Measurements from ENCODE around the gene INO80B. TPM values are rescaled to one million over a fixed set of nuclear protein-coding genes. Genes with fewer than 3 reads are reported as not detected.

The INO80B gene
- total RNA-seq, 1 experiment from 2014 or later, result 26.5 TPM

DNA sequence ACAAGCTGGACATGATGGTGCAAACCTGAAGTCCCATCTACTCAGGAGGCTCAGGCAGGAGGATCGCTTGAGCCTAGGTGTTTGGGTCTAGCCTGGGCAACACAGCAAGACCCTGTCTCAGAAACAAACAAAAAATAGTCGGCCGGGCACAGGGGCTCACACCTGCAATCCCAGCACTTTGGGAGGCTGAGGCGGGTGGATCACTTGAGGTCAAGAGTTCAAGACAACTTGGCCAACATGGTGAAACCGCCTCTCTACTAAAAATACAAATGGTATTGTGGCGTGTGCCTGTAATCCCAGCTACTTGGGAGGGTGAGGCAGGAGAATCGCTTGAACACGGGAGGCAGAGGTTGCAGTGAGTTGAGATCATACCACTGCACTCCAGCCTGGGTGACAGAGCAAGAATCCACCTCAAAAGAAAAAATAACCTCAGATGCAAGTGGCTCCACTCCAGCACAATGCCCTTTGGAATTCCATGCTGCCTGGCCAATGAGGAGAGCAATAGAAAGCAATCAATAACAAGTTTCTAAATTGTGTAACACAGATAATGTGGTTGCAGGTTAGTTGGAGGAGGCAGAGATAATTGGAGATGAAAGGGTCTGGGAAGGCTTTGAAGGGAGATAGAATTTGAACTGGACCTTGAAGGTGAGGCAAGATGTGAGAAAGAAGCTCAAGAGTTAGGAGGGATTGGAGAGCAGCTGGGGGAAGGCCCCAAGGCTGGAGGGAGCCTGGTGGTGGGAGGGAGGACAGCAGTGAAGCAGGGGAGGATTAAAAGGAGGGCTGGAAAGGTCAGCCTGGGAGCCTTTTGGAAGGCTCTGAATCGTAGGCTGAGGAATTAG lies 34.0 kb downstream of the INO80B start:
- in situ Hi-C loops (cut with HindIII; ENCODE audit: low pct_unique_long_range_greater_than_20kb, low sequenced_read_pairs) (no loop called here), intact Hi-C loops (cut with micrococcal nuclease; ENCODE audit: unreplicated experiment) (no loop called here)
- ChIA-PET CTCF (no interaction called here), POLR2A (interaction anchor here (0.8 kb wide), 1 partner anchor 12 kb away, joined by 3 read pairs; no protein-coding TSS in a partner anchor)
- no TSS peak for BruUV-seq (replicated peaks)
- Histone ChIP-seq H3K27me3 (ENCODE audit: control insufficient read depth, insufficient read depth, low read length) (no peaks in the 10 kb centered on the region), H3K36me3 (ENCODE audit: control insufficient read depth, insufficient read depth, low read length) (no peaks in the 10 kb centered on the region; the same call in none of the 2 replicates), H3K4me1 (ENCODE audit: control insufficient read depth, insufficient read depth, low read length) (peaks cover 4% of the 10 kb centered on the region), H3K27ac (ENCODE audit: low read length) (no peak overlapping the region), H3K4me3 (ENCODE audit: low read depth in 2 of 2, low read length in 2 of 2) (no peak overlapping the region), H3K9me3 (ENCODE audit: control insufficient read depth, insufficient read depth, low read depth, low read length) (no peaks in the 10 kb centered on the region)
- DNase-seq (ENCODE audit: low read depth, low spot score) (no peak), ATAC-seq (no peak)
- TF ChIP-seq TCF7L2 (IDR thresholded peaks at IDR 0.05; ENCODE audit: low read depth, low read length) (no peak), POLR2AphosphoS5 (IDR thresholded peaks at IDR 0.05; ENCODE audit: low read depth, low read length) (no peak), SIN3A (IDR thresholded peaks at IDR 0.05; ENCODE audit: borderline replicate concordance, insufficient read depth, low read depth, low read length) (no peak)
- TF ChIP-seq, protein P1, sequence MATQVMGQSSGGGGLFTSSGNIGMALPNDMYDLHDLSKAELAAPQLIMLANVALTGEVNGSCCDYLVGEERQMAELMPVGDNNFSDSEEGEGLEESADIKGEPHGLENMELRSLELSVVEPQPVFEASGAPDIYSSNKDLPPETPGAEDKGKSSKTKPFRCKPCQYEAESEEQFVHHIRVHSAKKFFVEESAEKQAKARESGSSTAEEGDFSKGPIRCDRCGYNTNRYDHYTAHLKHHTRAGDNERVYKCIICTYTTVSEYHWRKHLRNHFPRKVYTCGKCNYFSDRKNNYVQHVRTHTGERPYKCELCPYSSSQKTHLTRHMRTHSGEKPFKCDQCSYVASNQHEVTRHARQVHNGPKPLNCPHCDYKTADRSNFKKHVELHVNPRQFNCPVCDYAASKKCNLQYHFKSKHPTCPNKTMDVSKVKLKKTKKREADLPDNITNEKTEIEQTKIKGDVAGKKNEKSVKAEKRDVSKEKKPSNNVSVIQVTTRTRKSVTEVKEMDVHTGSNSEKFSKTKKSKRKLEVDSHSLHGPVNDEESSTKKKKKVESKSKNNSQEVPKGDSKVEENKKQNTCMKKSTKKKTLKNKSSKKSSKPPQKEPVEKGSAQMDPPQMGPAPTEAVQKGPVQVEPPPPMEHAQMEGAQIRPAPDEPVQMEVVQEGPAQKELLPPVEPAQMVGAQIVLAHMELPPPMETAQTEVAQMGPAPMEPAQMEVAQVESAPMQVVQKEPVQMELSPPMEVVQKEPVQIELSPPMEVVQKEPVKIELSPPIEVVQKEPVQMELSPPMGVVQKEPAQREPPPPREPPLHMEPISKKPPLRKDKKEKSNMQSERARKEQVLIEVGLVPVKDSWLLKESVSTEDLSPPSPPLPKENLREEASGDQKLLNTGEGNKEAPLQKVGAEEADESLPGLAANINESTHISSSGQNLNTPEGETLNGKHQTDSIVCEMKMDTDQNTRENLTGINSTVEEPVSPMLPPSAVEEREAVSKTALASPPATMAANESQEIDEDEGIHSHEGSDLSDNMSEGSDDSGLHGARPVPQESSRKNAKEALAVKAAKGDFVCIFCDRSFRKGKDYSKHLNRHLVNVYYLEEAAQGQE (IDR thresholded peaks at IDR 0.05; ENCODE audit: insufficient read depth in 1 of 2, low read depth in 2 of 2, low read length in 1 of 2), result no peak
- TF ChIP-seq, protein P2, sequence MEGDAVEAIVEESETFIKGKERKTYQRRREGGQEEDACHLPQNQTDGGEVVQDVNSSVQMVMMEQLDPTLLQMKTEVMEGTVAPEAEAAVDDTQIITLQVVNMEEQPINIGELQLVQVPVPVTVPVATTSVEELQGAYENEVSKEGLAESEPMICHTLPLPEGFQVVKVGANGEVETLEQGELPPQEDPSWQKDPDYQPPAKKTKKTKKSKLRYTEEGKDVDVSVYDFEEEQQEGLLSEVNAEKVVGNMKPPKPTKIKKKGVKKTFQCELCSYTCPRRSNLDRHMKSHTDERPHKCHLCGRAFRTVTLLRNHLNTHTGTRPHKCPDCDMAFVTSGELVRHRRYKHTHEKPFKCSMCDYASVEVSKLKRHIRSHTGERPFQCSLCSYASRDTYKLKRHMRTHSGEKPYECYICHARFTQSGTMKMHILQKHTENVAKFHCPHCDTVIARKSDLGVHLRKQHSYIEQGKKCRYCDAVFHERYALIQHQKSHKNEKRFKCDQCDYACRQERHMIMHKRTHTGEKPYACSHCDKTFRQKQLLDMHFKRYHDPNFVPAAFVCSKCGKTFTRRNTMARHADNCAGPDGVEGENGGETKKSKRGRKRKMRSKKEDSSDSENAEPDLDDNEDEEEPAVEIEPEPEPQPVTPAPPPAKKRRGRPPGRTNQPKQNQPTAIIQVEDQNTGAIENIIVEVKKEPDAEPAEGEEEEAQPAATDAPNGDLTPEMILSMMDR (IDR thresholded peaks at IDR 0.05), result no peak

DNA sequence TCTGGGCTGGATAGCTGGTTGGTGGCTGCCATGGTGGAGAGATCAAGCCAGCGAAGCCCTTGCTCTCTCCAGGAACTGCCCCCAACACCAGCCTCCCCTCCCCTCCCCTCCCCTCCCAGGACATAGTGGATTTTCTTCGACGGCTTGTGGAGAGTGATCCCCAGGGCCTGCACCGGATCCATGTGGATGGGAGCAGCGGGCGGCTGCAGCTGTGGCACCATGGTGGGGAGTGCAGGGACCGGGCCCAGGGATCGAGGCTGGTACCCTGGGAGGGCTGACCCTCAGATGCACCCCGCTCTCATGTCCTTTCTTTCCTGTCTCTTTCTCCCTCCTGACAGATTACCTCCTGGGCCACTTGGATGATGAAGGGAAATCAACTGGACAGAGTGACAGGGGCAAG lies 35.0 kb downstream of the INO80B start:
- Histone ChIP-seq H3K27ac (ENCODE audit: low read length) (no peak overlapping the region), H3K4me1 (ENCODE audit: control insufficient read depth, insufficient read depth, low read length) (no peaks in the 10 kb centered on the region), H3K27me3 (ENCODE audit: control insufficient read depth, insufficient read depth, low read length) (no peaks in the 10 kb centered on the region), H3K9me3 (ENCODE audit: control insufficient read depth, insufficient read depth, low read depth, low read length) (no peaks in the 10 kb centered on the region), H3K4me3 (ENCODE audit: low read depth in 2 of 2, low read length in 2 of 2) (no peak overlapping the region), H3K36me3 (ENCODE audit: control insufficient read depth, insufficient read depth, low read length) (no peaks in the 10 kb centered on the region; the same call in none of the 2 replicates)
- intact Hi-C loops (cut with micrococcal nuclease; ENCODE audit: unreplicated experiment), result no loop called here
- ChIA-PET POLR2A (interaction anchor here (0.8 kb wide), 1 partner anchor 11 kb away, joined by 3 read pairs; no protein-coding TSS in a partner anchor), CTCF (no interaction called here)
- BruUV-seq (replicated peaks), result no TSS peak
- in situ Hi-C loops (cut with HindIII; ENCODE audit: low pct_unique_long_range_greater_than_20kb, low sequenced_read_pairs), result no loop called here
- no peak for TF ChIP-seq TCF7L2 (IDR thresholded peaks at IDR 0.05; ENCODE audit: low read depth, low read length)
- TF ChIP-seq SIN3A (IDR thresholded peaks at IDR 0.05; ENCODE audit: borderline replicate concordance, insufficient read depth, low read depth, low read length), result no peak
- TF ChIP-seq POLR2AphosphoS5 (IDR thresholded peaks at IDR 0.05; ENCODE audit: low read depth, low read length), result no peak
- TF ChIP-seq, protein P1 (IDR thresholded peaks at IDR 0.05; ENCODE audit: insufficient read depth in 1 of 2, low read depth in 2 of 2, low read length in 1 of 2), result no peak
- TF ChIP-seq, protein P2 (IDR thresholded peaks at IDR 0.05), result no peak
- no peak for DNase-seq (ENCODE audit: low read depth, low spot score)
- no peak for ATAC-seq
